ENCODE data around the gene NARF.

Gene NARF

DNA sequence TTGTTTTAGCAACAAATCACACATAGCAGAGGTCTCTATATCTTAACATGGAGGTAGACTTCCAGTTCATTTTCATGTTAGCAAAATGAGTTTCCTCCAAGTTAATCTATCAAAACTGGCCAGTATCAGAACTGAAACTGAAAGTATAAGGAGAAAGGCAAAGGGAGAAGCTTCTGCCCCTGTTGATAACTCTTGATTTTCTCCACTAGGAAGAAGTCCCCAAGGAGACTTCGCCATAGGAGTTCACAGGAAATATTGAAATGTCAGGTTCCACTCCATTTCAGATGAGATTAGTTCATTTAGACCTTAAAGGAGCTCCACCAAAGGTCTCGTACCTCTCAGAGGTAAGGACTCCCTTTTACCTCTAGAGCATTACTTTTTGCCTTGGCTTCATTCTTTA lies 39.0 kb upstream of the NARF start:
- no peak for TF ChIP-seq ZNF274 (IDR thresholded peaks at IDR 0.05; ENCODE audit: low read depth, low read length)
- peak overlapping the region; percentile 49; the same call in 1 of the 2 replicates for H3K4me3 ChIP-seq (ENCODE audit: low read length)

DNA sequence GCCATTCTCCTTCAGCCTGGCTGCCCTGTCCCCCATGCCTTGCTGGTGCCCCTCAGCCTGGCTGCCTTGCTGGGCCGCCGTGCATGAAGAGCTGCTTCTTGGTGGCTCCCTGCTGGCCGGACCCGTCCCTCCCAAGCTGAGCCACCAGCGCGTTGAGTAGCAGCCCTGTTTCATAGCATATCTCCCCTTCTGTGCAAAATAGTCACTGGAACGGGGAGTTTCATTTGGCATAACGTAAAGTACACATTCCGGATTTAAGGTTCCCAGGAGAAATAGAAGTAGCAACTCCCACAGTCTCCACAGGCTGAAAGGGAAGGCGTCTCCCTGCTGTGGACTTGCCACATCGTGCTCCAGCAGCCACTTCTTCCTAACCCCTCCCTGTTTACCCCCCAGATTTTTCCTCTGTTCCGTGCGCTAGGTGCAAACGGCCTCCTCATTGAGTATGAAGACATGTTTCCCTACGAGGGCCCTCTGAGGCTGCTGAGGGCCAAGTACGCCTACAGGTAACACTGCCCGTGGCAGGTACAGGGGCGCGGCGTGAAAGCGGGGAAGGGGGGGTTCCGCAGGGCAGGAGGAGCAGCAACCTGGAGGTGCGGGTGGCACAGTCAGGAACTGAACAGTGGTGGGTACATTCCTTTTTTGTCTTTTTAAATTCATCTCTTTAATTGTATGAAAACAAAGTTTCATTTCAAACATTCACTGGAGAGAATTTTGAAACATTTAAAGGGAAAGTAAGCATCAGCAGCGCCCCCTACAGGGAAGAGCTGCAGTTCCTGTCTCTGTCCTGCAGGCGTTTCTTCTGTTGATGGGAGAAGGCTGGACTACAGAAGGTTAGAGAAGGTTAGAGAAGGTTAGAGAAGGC lies 34.3 kb upstream of the NARF start:
- H3K4me3 ChIP-seq (ENCODE audit: low read length): no peak overlapping the region
- TF ChIP-seq ZNF274 (IDR thresholded peaks at IDR 0.05; ENCODE audit: low read depth, low read length): no peak

DNA sequence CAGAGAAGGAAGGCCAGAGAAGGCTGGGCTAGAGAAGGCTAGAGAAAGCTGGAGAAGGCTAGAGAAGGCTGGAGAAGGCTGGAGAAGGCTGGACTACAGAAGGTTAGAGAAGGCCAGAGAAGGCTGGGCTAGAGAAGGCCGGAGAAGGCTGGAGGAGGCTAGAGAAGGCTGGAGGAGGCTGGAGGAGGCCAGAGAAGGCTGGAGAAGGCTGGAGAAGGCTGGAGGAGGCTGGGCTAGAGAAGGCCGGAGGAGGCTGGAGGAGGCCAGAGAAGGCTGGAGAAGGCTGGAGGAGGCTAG lies 33.7 kb upstream of the NARF start:
- no peak overlapping the region for H3K4me3 ChIP-seq (ENCODE audit: low read length)

DNA sequence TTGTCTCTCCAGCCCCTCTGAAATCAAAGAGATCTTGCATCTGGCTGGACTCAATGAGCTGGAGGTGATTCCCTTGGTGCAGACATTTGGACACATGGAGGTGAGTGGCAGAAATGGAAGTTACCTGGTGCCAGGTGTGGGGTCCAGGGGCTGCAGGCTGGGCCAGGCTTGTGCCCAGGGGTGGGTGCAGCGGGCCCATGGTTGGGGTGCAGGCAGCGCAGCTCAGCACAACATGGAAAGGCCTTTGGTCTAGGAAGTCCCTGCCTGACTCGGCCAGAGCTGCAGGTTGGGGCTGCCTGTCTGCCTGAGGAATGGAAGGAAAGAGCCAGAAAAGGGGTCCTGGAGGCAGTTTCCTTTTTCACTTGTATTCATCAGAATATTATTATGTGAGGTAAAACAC lies 30.0 kb upstream of the NARF start:
- H3K4me3 ChIP-seq (ENCODE audit: low read length): no peak overlapping the region
- TF ChIP-seq ZNF274 (IDR thresholded peaks at IDR 0.05; ENCODE audit: low read depth, low read length): no peak

More for the DNA sequence above, 33.7 kb upstream of the NARF start:
- TF ChIP-seq ZNF274 (IDR thresholded peaks at IDR 0.05; ENCODE audit: low read depth, low read length): no peak

DNA sequence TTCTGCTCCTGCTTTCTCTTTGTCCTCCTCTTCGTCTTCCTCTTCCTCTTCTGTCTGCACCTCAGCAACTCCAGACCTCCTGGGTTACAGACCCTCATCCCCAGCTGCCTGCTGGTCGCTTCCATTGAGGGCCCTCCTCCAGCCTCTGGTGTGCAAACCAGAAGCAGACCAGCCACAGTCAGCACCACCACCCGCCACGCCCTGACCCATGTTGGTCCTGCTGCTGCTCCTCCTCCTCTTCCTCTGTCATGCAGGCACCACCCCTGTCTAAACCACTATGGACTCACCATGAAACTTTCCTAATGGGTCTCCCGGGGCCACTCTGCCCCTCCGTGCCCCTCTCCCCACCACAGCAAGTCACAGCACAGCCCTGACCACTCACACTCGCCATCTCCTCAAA lies 28.7 kb upstream of the NARF start:
- no peak overlapping the region for H3K4me3 ChIP-seq (ENCODE audit: low read length)
- TF ChIP-seq ZNF274 (IDR thresholded peaks at IDR 0.05; ENCODE audit: low read depth, low read length): no peak

DNA sequence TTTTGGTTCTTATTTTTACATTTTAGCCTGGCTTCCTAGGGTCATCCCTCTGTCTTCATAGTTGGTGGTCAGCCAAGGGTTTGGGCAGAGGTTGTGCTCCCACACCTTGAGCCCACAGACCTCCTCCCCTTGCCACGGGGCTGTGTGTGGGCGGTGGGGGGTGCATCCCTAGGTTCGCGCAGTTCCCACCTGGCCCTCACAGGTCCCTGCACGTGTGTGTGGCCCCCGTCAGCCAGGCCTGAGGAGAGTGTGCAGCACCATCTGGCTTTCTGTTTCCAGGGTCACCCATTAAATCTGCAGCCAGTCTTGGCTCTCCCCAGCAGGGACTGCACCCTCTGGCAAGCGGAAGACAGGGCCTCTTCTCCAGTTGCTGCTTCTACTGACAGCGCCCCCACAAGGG lies 26.5 kb upstream of the NARF start:
- no peak for TF ChIP-seq ZNF274 (IDR thresholded peaks at IDR 0.05; ENCODE audit: low read depth, low read length)
- no peak overlapping the region for H3K4me3 ChIP-seq (ENCODE audit: low read length)

DNA sequence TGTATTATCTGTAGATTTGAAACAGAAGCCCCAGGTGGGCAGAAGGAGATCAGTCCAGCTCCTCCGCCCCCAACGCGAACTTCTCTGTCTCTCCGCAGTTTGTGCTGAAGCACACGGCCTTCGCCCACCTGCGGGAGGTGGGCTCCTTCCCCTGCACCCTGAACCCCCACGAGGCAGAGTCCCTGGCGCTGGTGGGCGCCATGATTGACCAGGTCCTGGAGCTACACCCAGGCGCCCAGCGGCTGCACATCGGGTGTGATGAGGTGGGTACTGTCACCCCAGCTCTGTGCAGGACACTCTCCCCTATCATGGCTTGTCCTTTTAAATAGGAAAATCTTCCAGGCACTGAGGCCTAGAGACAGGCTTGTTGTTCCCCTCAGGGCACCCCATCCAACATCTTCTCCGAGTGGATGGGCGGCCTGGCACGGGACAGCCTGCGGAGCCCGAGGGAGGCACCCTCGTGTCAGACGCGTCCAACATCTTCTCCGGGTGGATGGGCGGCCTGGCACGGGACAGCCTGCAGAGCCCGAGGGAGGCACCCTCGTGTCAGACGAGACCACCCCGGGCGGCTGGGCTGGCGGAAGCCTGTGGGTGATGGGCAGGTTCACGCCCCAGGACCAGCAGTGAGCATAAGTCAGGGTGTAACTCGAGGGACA lies 24.9 kb upstream of the NARF start:
- H3K4me3 ChIP-seq (ENCODE audit: low read length): no peak overlapping the region
- no peak for TF ChIP-seq ZNF274 (IDR thresholded peaks at IDR 0.05; ENCODE audit: low read depth, low read length)

DNA sequence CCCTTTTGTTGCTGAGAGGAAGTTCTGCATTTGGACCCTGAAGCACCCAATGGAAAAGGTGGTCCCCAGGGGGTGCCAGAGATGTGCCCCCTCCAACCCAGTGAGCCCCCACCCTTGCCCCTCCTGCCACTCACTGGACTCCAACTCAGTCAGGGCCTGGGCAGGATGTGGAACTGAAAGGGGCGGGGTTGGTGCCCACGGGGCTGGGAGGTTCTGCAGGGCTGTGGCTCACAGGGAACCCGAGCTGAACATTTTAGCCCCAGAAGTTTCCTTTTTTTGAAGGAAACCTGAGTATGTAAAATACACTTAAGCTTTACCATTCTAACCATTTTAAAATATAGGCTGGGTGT lies 24.4 kb upstream of the NARF start:
- no peak overlapping the region for H3K4me3 ChIP-seq (ENCODE audit: low read length)
- TF ChIP-seq ZNF274 (IDR thresholded peaks at IDR 0.05; ENCODE audit: low read depth, low read length): no peak

DNA sequence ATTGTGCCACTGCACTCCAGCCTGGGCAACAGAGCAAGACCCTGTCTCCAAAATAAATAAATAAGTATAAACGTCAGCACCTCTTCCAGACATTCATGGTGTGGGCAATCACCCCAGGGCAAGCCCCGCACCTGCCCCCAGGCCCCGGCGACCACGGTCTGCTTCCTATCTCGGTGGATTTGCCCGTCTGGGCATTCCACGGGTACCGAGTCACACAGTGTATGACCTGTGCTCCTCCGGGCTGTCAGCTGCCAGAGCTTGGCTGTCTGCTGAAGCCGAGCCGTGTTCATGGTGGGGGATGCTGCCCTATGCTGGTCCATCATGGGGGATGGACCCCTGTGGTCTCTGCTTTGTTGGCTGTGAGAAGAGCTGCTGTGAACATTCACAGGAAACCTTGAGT lies 23.4 kb upstream of the NARF start:
- TF ChIP-seq ZNF274 (IDR thresholded peaks at IDR 0.05; ENCODE audit: low read depth, low read length): no peak
- no peak overlapping the region for H3K4me3 ChIP-seq (ENCODE audit: low read length)

DNA sequence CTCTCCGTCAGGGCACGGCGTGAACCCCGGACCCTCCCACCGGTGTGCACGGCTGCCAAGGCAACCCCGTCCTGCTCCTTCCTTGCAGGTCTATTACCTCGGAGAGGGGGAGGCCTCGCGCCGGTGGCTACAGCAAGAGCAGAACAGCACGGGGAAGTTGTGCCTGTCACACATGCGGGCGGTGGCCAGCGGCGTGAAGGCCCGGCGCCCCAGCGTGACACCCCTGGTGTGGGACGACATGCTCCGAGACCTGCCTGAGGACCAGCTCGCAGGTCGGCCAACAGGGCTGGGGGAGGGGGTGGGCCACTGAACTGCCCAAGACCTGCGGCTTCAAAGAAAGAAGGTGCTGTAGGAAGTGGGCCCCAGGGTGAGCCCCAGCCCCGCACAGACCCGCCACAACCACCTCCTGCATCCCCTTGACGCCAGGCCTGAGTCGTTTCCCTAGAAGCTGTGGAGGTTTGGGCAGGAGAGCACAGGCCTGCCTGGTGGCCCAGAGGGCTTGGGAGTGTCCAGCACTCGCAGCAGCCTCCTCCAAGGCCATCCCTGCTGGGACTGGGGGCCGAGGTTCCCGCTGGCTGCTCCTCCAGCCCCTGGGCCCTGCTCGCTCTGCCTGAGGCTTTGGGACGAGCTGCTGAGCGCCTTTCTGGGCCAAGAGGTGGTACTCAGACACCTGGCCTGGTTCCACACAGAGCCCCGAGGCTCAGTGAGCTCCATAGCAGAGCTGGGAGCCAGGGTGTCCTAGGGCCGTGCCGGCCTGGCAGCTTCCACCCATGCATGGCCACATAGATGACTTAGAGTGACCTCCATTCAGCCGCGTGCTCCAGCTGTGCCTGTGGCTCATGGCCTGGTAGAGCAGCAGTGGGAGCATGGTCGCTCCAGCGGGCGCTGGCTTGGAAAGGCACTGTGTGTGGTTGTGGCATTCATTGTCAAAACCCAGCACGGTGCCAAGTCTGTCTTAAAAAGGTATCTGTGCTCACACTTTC lies 22.6 kb upstream of the NARF start:
- no peak for TF ChIP-seq ZNF274 (IDR thresholded peaks at IDR 0.05; ENCODE audit: low read depth, low read length)
- H3K4me3 ChIP-seq (ENCODE audit: low read length): no peak overlapping the region

DNA sequence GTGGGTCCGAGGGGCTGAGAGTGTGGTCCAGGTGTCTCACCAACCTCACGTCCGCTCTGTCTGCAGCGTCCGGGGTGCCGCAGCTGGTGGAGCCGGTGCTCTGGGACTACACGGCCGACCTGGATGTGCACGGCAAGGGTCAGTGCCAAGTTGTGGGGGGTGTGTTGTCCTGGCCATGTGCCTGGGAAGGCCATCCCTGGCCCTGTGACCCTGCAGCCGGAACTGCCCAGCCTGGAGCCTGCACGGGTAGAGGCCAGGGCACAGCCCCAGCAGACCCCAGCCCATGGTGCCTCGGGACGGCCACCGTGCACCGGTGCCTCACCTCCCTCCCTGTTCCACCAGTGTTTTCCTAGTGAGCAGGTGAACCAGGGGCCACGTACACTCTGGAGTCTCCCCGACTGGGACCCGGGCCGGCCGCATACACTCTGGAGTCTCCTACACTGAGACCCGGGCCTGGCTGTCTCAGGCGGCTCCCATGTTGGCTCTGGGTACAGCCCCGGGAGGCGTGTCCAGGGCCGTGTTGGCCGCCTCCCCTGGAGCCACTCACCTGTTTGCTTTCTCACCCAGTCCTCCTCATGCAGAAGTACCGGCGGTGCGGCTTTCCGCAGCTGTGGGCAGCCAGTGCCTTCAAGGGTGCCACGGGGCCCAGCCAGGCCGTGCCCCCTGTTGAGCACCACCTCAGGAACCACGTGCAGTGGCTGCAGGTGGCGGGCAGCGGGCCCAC lies 21.8 kb upstream of the NARF start:
- TF ChIP-seq ZNF274 (IDR thresholded peaks at IDR 0.05; ENCODE audit: low read depth, low read length): no peak
- no peak overlapping the region for H3K4me3 ChIP-seq (ENCODE audit: low read length)

DNA sequence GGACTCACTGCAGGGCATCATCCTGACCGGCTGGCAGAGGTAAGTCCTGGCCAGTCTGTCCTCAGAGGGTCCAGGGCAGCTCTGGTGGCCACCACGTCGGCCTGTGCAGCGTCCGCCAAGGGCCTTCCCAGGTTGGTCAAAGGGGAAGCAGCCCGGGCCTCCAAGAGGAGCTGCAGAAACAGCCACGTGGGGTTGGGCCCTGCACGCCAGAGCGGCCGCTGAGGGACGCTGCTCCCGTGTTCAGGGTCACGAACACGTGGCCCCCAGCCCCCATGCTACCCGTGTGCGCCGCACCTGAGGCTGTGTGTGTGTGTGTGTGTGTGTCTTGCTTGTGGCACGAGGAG lies 21.2 kb upstream of the NARF start:
- no peak overlapping the region for H3K4me3 ChIP-seq (ENCODE audit: low read length)
- no peak for TF ChIP-seq ZNF274 (IDR thresholded peaks at IDR 0.05; ENCODE audit: low read depth, low read length)

DNA sequence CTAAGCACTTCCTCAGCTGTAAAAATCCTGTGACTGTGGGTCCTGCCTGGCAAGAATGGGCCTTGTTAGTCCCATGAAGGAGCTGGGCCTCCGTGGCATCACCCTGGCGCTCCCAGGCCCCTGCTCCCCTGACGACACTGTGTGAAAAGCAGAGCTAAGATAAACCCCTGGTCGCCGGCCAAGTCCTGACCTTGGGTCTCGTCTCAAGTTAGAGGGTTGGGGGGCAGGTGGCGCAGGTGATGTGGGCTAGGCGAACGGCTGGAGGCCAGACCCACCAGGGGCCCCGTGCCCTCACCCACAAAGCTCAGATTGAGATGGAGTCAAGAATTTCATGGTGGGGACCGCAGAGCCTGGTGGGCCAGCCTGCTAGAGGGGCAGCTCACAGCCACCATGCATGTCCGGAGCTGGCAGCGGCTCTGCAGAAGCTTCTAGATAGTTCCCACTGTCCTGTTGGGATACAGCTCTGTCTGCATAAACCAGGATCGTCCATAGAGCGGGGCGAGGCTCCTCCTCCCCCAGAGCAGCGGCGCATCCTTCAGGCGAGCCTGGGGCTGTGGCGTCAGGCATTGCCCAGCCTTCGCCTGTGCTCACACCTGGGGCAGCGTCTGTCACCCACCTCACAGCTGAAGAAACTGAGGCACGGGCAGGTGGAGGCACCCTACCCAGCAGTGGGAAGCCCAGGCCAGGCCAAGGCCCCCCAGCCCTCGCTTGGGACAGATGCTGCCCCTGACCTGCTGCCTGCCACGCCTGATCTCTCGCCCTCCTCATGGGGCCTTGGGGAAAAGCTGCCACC lies 19.9 kb upstream of the NARF start:
- no peak for TF ChIP-seq ZNF274 (IDR thresholded peaks at IDR 0.05; ENCODE audit: low read depth, low read length)
- no peak overlapping the region for H3K4me3 ChIP-seq (ENCODE audit: low read length)

Data from GM08714 (cell line).